Neuron (in vitro differentiated cells): ENCODE measurements around the gene GINS2.

ENCODE experiments used
- H2AFZ ChIP-seq: one replicate; pipeline ENCODE4 v1.6.1; 2013; ENCODE audit warnings: low read depth, mild to moderate bottlenecking, inconsistent platforms, low read length, moderate library complexity
- H3K27me3 ChIP-seq: one replicate; pipeline ENCODE4 v1.6.1; 2013; ENCODE audit warnings: low read length; ENCODE audit not compliant: insufficient read depth
- H3K36me3 ChIP-seq: one replicate; pipeline ENCODE4 v1.6.1; 2013; ENCODE audit warnings: low read length; ENCODE audit not compliant: insufficient read depth
- H3K4me1 ChIP-seq: one replicate; pipeline ENCODE4 v1.6.1; 2013; ENCODE audit warnings: low read length; ENCODE audit not compliant: insufficient read depth
- H3K4me3 ChIP-seq: 2 replicates; pipeline ENCODE4 v1.5.1; 2013; ENCODE audit warnings: mild to moderate bottlenecking, low read length, moderate library complexity
- H3K9me3 ChIP-seq: one replicate; pipeline ENCODE4 v1.6.1; 2013; ENCODE audit warnings: low read length

GINS2 gene

DNA sequence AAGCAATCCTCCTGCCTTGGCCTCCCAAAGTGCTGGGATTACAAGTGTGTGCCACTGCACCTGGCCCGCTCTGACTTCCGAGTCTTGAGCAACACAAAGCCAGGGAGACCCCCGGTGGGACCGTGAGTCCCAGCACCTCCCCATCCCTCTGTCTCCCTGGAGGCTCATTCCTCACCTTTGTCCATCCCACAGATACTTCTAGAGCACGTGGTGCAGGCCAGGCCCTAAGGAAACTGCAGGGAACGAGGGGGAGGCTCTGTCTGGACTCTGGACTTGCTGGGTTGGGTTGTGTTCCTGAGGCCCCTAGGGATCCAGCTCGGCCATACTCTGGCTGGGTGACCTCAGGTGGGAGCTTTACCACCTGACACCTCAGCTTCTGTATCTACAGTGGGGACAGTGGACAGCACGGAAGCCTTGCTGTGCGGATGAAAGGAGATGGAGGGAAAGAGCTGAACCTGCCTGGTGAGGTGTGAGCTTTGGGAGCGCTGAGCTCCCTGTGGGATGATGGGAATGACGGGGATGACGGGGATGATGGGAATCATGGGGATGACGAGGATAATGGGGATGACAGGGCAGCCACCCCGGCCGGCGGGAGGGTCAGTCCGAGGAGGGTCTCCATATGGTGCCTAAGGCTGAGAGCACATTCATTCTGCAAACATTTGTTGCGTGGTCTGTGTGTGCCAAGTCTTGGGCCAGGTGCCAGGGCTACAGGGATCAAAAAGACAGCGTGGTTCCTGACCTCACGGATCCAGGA, 35.5 kb upstream of the GINS2 start:
- Histone ChIP-seq H2AFZ (no peak overlapping the region), H3K4me3 (no peak overlapping the region), H3K4me1 (peaks cover 17% of the 10 kb centered on the region), H3K27me3 (no peaks in the 10 kb centered on the region), H3K9me3 (no peaks in the 10 kb centered on the region), H3K36me3 (no peaks in the 10 kb centered on the region)

DNA sequence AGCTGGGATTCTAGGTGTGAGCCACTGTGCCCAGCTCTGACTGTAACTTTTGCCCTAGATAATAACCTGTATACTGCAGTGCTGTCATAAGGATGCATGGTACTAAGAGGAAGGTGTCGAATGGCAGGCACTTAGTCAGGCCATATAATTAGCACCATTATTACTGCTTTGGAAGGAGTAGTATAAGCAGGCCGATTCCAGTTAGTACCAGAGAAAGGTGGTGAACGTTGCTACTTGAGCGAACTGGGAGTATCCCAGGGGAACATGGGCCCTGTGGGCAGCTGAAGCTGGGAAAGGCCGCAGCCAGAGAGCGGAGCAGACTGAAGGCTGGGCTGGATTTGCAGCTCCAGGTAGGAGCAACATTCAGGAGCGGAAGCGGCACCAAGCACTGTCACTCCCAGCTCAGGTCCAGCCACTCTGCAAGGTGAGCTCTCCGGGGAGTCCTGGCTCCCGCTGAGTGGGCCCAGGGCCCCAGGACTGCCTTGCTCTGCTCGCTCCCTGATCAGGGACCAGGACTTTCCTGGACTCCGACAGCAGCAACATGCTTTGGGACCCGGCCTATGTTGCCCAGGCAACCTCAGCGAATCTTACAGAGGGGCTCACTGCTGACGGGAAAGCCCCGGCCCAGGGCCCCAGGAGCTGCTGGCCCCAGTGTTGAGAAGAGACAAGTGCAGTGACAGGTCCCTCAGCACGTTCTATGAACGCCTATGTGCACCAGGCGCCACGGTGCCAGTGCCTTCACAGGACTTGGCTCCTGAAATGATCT, 33.6 kb upstream of the GINS2 start:
- H3K4me3 ChIP-seq = no peak overlapping the region
- H3K27me3 ChIP-seq = no peaks in the 10 kb centered on the region
- peaks cover 22% of the 10 kb centered on the region for H3K4me1 ChIP-seq
- peak overlapping the region; percentile 8 for H2AFZ ChIP-seq
- H3K36me3 ChIP-seq = no peaks in the 10 kb centered on the region
- no peaks in the 10 kb centered on the region for H3K9me3 ChIP-seq

DNA sequence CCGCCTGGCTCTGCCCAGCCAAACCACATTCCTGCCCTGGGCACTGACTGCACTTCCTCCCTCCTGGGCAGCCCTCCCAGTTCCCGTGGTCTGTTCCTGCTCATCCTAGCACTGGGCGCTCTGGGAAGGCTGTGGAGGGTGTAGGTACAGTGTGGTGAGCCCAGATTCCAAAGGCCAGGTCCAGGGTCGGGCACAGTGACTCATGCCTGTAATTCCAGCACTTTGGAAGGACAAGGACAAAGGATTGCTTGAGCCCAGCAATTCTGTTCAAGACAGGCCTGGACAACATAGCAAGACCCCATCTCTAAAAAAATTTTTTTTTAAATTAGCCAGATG, 31.5 kb upstream of the GINS2 start:
- H3K27me3 ChIP-seq = no peaks in the 10 kb centered on the region
- no peak overlapping the region for H3K4me3 ChIP-seq
- H3K4me1 ChIP-seq = peaks cover 43% of the 10 kb centered on the region
- no peaks in the 10 kb centered on the region for H3K36me3 ChIP-seq
- H2AFZ ChIP-seq = no peak overlapping the region
- no peaks in the 10 kb centered on the region for H3K9me3 ChIP-seq

DNA sequence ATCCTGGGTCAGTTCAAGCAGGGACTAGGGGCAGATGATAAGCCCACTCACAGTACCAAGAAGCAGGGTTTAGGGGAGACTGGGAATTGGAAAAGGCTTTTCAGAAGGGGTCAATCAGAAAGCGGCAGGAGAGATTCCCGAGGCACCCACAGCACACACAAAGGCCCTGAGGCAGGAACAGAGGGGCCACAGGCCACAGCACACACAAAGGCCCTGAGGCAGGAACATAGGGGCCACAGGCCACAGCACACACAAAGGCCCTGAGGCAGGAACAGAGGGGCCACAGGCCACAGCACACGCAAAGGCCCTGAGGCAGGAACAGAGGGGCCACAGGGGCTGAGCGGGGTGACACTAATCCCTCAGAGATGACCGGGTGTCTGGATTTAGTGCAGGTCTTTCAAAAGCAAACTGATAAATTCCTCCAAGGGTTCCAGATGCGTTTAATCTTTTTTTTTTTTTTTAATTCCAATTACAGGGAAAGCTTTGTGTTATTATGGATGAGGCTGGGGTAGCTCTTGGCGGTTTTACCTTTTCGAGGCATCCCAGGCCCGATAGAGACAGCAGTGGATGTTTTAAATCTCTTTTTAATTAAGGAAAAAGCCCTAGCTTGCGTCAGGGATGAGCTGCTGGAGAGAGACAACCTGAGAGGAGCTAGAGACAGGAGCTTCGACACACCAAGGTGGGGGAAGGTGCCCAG, 31.0 kb upstream of the GINS2 start:
- Histone ChIP-seq H3K9me3 (no peaks in the 10 kb centered on the region), H3K36me3 (no peaks in the 10 kb centered on the region), H3K27me3 (no peaks in the 10 kb centered on the region), H2AFZ (no peak overlapping the region), H3K4me3 (no peak overlapping the region), H3K4me1 (peaks cover 47% of the 10 kb centered on the region)

DNA sequence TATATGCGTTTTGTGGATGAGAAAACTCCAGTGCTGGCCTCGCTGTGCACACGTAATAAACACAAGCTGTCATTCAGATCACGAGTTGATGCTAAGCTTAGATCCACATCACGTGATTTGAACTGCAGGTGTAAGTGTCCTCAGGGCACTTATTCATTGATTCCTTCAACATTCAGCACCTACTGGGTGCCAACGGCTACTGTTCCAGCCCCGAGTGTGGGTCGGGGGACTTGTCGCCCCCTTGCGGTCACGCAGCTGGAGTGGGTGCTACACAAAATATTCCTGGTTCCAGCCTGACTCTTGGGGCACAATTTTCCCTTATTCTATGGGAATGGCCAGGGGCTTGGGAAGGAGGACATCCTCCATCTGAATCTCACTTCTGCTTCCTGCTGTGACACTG, 29.9 kb upstream of the GINS2 start:
- Histone ChIP-seq H3K27me3 (no peaks in the 10 kb centered on the region), H3K9me3 (no peaks in the 10 kb centered on the region), H2AFZ (no peak overlapping the region), H3K36me3 (no peaks in the 10 kb centered on the region), H3K4me1 (peaks cover 47% of the 10 kb centered on the region), H3K4me3 (no peak overlapping the region)

DNA sequence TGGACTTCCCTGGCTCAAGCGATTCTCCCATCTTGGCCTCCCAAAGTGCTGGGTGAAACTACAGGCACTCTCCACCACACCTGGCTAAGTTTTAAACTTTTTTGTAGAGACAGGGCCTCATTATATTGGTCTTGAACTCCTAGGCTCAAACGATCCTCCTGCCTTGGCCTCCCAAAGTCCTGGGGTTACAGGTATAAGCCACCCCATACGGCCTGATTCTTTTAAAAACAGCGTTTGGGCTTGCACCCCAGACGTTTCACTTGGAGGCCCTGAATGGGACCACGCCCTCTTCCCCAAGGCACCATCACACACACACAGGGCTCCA, 29.4 kb upstream of the GINS2 start:
- Histone ChIP-seq H3K4me1 (peaks cover 46% of the 10 kb centered on the region), H3K27me3 (no peaks in the 10 kb centered on the region), H3K4me3 (no peak overlapping the region), H3K36me3 (no peaks in the 10 kb centered on the region), H2AFZ (no peak overlapping the region), H3K9me3 (no peaks in the 10 kb centered on the region)

DNA sequence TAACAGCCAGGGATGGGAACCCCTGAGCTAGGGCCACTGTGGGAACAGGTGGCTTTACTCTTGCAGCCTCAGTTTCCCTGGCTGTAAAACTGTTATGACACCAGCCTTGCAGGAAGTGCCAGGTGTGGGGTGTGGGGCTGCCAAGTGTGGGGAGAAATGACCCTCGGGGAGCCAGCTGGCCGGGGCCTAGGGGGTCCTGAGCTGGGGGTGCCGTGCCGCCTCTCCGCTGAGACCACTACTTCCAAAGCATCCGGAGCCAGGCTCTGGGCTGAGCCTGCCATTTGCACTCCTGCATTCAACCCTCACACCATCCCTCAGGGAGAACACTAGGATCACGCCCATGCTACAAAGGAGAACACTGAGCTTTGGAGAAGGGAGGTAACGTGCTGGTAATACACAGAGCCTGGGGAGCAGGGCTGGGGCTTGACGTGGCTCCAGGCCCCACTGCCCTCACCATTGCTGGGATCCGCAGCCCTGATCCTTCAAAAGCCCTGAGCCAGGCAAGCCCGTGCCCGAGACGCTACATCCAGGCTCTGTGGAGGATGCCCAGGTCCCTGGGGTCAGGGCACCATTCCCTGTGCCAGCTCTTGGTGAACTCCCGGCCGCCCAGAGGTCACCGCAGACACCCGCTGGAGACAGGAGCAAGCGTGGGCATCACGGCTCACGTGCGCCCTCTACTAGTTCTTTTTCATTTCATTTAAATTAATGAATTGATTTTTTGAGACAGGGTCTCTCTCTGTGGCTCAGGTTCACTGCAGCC, 28.8 kb upstream of the GINS2 start:
- H3K4me1 ChIP-seq = peaks cover 43% of the 10 kb centered on the region
- H3K27me3 ChIP-seq = no peaks in the 10 kb centered on the region
- no peaks in the 10 kb centered on the region for H3K36me3 ChIP-seq
- no peak overlapping the region for H2AFZ ChIP-seq
- no peaks in the 10 kb centered on the region for H3K9me3 ChIP-seq
- H3K4me3 ChIP-seq = no peak overlapping the region

DNA sequence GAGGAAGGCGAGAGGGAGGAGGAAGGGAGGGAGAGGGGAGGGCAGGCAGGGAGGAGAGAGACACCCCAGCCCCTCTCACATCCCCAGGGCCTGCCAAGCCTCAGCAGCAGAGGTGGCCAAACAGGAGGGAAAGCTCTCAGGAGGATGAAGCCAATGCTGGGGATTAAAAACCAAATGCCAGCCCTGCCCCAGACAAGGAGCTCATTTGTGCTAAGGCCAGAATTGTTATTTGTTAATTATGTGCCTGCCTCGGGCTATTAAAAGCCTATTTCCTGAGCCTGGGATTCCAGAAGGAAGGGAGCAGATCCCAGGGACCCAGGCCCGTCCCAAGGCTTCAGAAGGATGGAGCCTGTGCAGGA, 27.9 kb upstream of the GINS2 start:
- H3K36me3 ChIP-seq = no peaks in the 10 kb centered on the region
- peaks cover 33% of the 10 kb centered on the region for H3K4me1 ChIP-seq
- peaks cover 4% of the 10 kb centered on the region for H3K9me3 ChIP-seq
- H3K4me3 ChIP-seq = no peak overlapping the region
- no peak overlapping the region for H2AFZ ChIP-seq
- no peaks in the 10 kb centered on the region for H3K27me3 ChIP-seq

DNA sequence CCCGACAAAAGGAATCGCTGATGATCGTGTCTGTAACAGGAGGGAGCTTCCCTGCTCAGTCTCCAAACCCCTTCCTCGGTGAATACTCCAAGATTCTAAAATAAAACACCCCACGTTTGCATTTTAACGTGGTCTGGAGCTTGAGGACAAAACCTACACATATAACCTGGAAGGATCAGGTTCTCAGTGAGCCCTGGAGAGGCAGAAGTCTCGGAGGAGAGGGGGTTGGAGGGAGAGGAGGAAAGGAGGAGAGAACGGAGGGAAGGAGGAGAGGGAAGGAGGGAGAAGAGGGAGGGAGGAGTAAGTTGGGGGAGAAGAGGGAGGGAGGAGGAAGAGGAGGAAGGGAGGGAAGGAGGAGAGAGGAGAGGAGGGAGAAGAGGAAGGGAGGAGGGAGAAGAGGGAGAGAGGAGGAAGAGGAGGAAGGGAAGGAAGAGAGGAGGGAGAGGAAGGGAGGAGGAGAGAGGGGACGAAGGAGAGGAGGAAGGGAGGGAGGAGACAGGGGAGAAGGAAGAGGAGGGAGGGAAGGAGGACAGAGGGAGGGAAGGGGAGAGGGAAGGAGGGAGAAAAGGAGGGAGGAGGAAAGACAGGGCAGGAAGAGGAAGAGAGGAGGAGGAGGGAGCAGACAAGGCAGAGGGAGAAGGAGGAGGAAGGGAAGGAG, 27.4 kb upstream of the GINS2 start:
- Histone ChIP-seq H3K27me3 (no peaks in the 10 kb centered on the region), H3K36me3 (no peaks in the 10 kb centered on the region), H2AFZ (peak overlapping the region; percentile 63), H3K4me1 (peaks cover 30% of the 10 kb centered on the region), H3K4me3 (peak overlapping the region; percentile 14), H3K9me3 (peaks cover 5% of the 10 kb centered on the region)

DNA sequence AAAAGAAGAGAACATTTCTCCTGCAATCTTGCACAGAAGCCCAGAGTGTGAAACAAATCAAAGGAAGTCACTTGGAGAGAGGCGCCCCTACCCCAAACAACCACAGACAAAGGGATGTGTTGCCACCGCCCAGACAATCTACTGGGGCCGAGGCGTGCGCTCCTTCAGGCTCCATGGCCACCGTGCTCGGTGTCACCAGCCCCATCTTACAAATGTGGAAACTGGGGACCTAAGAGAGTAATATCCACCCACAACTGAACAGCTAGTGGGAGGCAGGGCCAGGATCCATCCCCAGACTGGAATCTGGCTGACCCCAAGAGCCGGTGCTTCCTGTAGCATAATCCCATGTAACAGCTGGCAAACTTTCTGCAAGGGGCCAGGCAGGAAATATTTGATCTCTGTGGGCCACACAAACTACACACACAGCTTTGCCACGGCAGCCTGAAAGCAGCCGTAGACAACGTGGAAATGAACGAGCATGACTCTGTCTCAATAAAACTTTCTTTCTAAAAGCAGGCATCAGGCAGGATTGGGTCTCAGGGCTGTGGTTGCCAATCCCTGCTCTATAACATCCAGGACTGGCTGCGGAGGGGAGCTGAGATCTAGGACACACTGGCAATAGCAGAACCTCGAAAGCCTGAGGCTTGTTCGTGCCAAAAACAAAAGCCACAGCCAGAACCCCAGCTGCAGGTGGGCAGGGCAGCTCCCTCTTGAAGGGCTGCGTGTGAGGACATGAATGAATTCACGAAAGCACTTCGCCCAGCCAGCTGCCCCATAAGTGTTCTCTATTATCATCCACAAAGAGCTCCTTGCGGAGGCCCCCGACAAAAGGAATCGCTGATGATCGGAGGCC, 26.6 kb upstream of the GINS2 start:
- peaks cover 5% of the 10 kb centered on the region for H3K9me3 ChIP-seq
- H3K4me1 ChIP-seq = peaks cover 31% of the 10 kb centered on the region
- H3K4me3 ChIP-seq = peak overlapping the region; percentile 14
- H3K36me3 ChIP-seq = no peaks in the 10 kb centered on the region
- H2AFZ ChIP-seq = peak overlapping the region; percentile 63
- no peaks in the 10 kb centered on the region for H3K27me3 ChIP-seq

DNA sequence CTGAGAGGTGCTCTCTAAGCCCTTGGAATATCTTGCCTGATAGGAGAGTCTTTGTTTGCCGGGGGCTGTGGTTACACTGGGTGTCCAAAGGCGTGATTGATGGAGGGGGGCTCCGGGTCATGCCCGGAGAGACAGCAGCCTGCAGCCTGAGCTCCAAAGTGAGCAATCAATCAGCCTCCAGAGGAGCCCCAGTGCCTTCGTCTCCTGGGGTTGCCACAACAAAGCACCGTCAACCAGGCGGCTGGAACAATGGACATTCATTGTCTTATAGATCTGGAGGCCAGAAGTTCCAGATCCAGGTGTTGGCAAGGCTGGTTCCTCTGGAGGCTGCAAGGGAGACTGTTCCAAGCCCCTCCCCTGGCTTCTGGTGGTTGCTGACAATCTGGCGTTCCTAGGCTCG, 24.0 kb upstream of the GINS2 start:
- Histone ChIP-seq H3K4me1 (peaks cover 32% of the 10 kb centered on the region), H2AFZ (no peak overlapping the region), H3K9me3 (peaks cover 5% of the 10 kb centered on the region), H3K36me3 (no peaks in the 10 kb centered on the region), H3K27me3 (no peaks in the 10 kb centered on the region), H3K4me3 (no peak overlapping the region)

DNA sequence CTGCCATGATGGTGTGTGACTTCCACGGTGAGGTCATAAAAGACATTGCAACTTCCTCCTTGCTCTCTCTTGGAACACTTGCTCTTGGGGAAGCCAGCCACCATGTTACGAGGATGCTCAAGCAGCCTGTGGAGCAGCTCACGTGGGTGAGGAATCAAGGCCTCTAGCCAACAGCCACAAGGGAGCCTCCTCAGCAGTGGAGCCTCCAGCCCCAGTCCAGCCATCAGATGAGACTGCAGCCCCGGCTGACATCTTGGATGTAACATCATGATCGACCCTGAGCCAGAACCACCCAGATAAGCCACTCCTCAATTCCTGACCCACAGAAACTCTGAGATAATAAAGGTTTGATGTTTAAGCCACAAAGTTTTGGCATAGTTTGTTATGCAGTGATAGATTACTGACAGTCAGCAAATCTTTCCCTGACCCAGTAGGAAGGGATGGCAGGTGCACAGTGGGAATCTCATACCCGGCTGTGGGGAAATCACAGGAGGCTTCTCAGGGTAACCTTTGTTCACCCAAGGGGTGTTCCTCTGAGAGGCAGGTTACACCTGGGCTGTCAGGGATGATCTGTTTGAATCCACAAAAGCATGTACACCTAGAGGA, 23.3 kb upstream of the GINS2 start:
- H3K4me1 ChIP-seq = peaks cover 25% of the 10 kb centered on the region
- no peak overlapping the region for H3K4me3 ChIP-seq
- peaks cover 5% of the 10 kb centered on the region for H3K9me3 ChIP-seq
- H2AFZ ChIP-seq = no peak overlapping the region
- no peaks in the 10 kb centered on the region for H3K27me3 ChIP-seq
- H3K36me3 ChIP-seq = no peaks in the 10 kb centered on the region
